ENCODE results near the gene CBX3.
A peak's percentile ranks its signal among the peaks of the same experiment; 100 is the strongest.
"Not testable (repeated sequence)": the region's sequence is repeated elsewhere in the genome, so short reads cannot be mapped to it uniquely, and the experiment has no call there.

The CBX3 gene

GRCh38 chr7:26167303-26167934 is 34.1 kb upstream of the CBX3 start:
- DNase-seq: peak; percentile 34
- in situ Hi-C loops (cut with HindIII; ENCODE audit: low pct_ligation_motif_present, low pct_unique_long_range_greater_than_20kb, low sequenced_read_pairs): no loop called here

DNA sequence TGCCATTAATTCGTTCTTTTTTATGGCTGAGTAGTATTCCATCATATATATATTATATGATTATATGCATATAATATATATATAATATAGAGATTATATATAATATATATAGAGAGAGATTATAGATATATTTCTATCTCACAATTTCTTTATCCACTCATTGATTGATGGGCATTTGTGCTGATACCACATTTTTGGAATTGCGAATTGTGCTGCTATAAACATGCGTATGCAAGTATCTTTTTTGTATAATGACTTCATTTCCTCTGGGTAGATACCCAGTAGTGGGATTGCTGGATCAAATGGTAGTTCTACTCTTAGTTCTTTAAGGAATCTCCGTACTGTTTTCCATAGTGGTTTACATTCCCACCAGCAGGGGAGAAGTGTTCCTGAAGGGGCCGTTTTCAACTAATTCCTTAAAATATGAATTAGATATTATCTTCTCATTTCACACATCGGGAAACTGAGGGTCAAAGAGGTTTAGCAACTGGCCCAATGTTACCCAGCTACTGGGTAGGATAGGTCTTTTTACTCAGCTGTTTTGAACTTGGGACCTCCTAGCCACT is 33.0 kb upstream of the CBX3 start:
- in situ Hi-C loops (cut with HindIII; ENCODE audit: low pct_ligation_motif_present, low pct_unique_long_range_greater_than_20kb, low sequenced_read_pairs): no loop called here
- no peak for DNase-seq

GRCh38 chr7:26169271-26169670 is 32.3 kb upstream of the CBX3 start:
- DNase-seq: no peak
- in situ Hi-C loops (cut with HindIII; ENCODE audit: low pct_ligation_motif_present, low pct_unique_long_range_greater_than_20kb, low sequenced_read_pairs): no loop called here

DNA sequence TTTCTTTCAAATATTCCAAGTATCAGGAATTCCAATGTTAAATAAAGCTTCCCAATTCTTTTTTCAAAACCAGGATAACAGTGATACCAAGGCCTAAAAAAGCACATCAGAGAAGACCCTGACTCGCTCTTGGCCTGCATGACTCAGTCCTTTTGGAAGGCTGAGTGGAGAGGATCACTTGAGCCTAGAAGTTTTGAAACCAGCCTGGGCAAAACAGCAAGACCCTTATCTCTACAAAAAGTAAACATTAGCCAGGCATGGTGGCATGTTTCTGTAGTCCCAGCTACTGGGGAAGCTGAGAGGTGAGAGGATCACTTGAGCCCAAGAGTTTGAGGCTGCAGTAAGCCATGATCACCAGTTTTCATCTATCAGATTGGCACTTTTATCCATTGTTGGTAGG is 30.9 kb upstream of the CBX3 start:
- in situ Hi-C loops (cut with HindIII; ENCODE audit: low pct_ligation_motif_present, low pct_unique_long_range_greater_than_20kb, low sequenced_read_pairs): no loop called here
- DNase-seq: no peak

- DNase-seq: no peak
- in situ Hi-C loops (cut with HindIII; ENCODE audit: low pct_ligation_motif_present, low pct_unique_long_range_greater_than_20kb, low sequenced_read_pairs): no loop called here
Measured at GRCh38 chr7:26171601-26172000, 29.9 kb upstream of the CBX3 start.

GRCh38 chr7:26172048-26172447 is 29.5 kb upstream of the CBX3 start:
- no peak for DNase-seq

DNA sequence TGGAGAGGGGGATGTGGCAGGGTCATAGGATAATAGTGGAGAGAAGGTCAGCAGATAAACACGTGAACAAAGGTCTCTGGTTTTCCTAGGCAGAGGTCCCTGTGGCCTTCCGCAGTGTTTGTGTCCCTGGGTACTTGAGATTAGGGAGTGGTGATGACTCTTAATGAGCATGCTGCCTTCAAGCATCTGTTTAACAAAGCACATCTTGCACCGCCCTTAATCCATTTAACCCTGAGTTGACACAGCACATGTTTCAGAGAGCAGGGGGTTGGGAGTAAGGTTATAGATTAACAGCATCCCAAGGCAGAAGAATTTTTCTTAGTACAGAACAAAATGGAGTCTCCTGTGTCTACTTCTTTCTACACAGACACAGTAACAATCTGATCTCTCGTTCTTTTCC is 25.6 kb upstream of the CBX3 start:
- in situ Hi-C loops (cut with HindIII; ENCODE audit: low pct_ligation_motif_present, low pct_unique_long_range_greater_than_20kb, low sequenced_read_pairs): loop anchor here (25.0 kb wide), 1 partner anchor 89 kb away; no protein-coding TSS in a partner anchor
- not testable (repeated sequence) for DNase-seq

More at GRCh38 chr7:26172048-26172447, 29.5 kb upstream of the CBX3 start:
- in situ Hi-C loops (cut with HindIII; ENCODE audit: low pct_ligation_motif_present, low pct_unique_long_range_greater_than_20kb, low sequenced_read_pairs): no loop called here

- DNase-seq: not testable (repeated sequence)
- in situ Hi-C loops (cut with HindIII; ENCODE audit: low pct_ligation_motif_present, low pct_unique_long_range_greater_than_20kb, low sequenced_read_pairs): loop anchor here (25.0 kb wide), 1 partner anchor 89 kb away; no protein-coding TSS in a partner anchor
Measured at GRCh38 chr7:26176696-26177095, 24.8 kb upstream of the CBX3 start.

- DNase-seq: not testable (repeated sequence)
- in situ Hi-C loops (cut with HindIII; ENCODE audit: low pct_ligation_motif_present, low pct_unique_long_range_greater_than_20kb, low sequenced_read_pairs): loop anchor here (25.0 kb wide), 1 partner anchor 90 kb away; no protein-coding TSS in a partner anchor
Measured at GRCh38 chr7:26177269-26177668, 24.3 kb upstream of the CBX3 start.

DNA sequence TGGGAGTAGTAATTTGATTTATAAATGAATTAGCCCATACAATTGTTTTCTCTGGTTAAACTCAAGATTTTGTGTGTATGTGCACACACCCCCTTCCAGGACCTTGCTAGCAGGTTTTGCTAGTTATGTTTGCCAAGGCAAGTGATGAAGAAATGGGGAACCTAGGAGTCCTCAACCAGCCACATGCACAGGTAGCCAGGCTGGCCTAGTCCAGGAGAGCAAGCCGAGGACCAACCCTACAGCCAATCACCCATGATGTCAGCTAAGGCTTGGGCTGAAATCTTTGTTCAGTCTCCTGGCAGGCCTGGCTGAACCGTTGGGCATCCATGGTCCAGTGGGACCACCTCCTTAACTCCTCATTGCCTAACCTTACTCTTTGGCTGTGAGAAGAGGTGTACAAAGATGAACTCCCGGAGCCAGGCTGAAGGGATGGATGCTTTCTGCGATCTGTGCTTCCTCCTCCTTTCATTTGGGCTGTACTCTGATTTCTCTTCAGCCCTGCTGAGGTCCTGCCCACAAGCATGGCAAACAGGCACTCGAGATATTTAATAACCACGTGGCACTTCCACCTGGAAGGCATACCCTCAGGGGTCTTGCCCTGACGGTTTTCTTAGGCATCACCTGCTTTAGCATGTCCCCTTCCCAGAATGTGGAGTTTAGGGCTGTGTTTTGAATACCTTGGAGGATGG is 23.1 kb upstream of the CBX3 start:
- no peak for DNase-seq
- in situ Hi-C loops (cut with HindIII; ENCODE audit: low pct_ligation_motif_present, low pct_unique_long_range_greater_than_20kb, low sequenced_read_pairs): loop anchor here (25.0 kb wide), 1 partner anchor 91 kb away; no protein-coding TSS in a partner anchor

GRCh38 chr7:26179422-26179821 is 22.1 kb upstream of the CBX3 start:
- DNase-seq: no peak
- in situ Hi-C loops (cut with HindIII; ENCODE audit: low pct_ligation_motif_present, low pct_unique_long_range_greater_than_20kb, low sequenced_read_pairs): loop anchor here (25.0 kb wide), 1 partner anchor 92 kb away; no protein-coding TSS in a partner anchor

GRCh38 chr7:26179826-26180497 is 21.6 kb upstream of the CBX3 start:
- in situ Hi-C loops (cut with HindIII; ENCODE audit: low pct_ligation_motif_present, low pct_unique_long_range_greater_than_20kb, low sequenced_read_pairs): loop anchor here (25.0 kb wide), 1 partner anchor 93 kb away; no protein-coding TSS in a partner anchor
- no peak for DNase-seq

DNA sequence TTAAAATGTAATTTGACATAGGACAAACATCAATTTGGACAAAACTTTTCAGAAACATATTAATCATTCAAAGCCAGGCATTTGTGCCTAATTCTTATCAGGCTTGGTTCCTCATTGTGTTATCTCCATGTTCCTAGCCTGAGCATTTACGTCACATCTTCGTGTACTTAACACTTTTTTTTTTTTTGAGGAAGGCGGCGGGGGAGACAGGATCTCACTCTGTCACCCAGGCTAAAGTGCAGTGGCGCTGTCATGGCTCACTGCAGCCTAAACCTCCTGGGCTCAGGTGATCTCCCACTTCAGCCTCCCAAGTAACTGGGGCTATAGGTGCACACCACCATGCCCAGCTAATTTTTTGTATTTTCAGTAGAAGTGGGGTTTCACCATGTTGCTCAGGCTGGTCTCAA is 20.8 kb upstream of the CBX3 start:
- DNase-seq: no peak
- in situ Hi-C loops (cut with HindIII; ENCODE audit: low pct_ligation_motif_present, low pct_unique_long_range_greater_than_20kb, low sequenced_read_pairs): loop anchor here (25.0 kb wide), 1 partner anchor 93 kb away; no protein-coding TSS in a partner anchor

DNA sequence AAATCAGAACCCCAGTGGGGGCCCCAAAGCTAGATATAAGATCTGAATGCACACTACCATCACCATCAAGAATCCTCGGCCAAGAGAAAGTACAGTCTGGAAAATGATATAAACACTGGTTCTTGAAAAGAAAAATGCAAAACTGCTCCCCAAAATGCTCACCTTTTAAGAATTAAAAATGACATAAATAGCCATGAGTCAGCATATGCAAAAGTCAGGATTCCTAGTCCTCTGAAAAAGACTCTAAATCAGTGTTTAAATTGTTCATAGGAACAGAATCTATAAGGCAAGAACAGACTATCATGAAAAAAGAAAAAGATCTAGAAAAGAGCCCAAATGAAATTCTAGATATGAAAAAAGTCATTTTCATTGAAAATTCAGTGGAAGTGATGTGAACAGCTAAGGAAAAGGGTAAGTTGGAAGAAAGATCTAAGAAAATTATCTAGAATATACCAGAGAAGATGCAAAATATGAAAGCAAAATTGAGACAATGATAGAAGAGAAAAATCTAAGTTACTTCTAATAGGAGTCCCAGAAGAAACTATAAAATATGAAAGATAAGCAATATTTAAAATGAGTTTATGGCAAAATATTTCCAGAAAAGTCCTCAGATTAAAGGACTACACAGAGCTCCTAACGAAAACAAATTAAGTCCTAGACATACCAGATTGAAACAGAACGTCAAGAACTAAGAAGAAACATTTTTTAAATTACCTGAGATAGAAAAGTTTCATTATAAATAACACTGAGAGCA is 19.9 kb upstream of the CBX3 start:
- DNase-seq: no peak
- in situ Hi-C loops (cut with HindIII; ENCODE audit: low pct_ligation_motif_present, low pct_unique_long_range_greater_than_20kb, low sequenced_read_pairs): loop anchor here (25.0 kb wide), 1 partner anchor 94 kb away; no protein-coding TSS in a partner anchor

GRCh38 chr7:26182283-26182682 is 19.3 kb upstream of the CBX3 start:
- in situ Hi-C loops (cut with HindIII; ENCODE audit: low pct_ligation_motif_present, low pct_unique_long_range_greater_than_20kb, low sequenced_read_pairs): loop anchor here (25.0 kb wide), 1 partner anchor 95 kb away; no protein-coding TSS in a partner anchor
- DNase-seq: no peak

DNA sequence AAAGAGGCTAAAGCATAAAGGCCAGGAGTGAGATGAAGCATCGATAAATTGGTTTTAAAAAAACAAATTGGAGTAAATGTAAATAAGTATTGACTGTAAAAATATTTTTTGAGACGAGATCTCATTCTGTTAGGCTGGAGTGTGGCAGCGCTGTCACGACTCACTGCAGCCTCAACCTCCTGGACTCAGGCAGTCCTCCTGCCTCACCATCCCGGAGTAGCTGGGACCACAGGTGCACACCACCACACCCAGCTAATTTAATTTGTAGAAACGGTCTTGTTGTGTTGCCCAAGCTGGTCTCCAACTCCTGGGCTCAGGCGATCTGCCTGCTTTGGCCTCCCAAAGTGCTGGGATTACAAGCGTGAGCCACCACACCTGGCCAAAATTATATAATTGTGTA is 18.8 kb upstream of the CBX3 start:
- DNase-seq: no peak
- in situ Hi-C loops (cut with HindIII; ENCODE audit: low pct_ligation_motif_present, low pct_unique_long_range_greater_than_20kb, low sequenced_read_pairs): loop anchor here (25.0 kb wide), 1 partner anchor 95 kb away; no protein-coding TSS in a partner anchor

DNA sequence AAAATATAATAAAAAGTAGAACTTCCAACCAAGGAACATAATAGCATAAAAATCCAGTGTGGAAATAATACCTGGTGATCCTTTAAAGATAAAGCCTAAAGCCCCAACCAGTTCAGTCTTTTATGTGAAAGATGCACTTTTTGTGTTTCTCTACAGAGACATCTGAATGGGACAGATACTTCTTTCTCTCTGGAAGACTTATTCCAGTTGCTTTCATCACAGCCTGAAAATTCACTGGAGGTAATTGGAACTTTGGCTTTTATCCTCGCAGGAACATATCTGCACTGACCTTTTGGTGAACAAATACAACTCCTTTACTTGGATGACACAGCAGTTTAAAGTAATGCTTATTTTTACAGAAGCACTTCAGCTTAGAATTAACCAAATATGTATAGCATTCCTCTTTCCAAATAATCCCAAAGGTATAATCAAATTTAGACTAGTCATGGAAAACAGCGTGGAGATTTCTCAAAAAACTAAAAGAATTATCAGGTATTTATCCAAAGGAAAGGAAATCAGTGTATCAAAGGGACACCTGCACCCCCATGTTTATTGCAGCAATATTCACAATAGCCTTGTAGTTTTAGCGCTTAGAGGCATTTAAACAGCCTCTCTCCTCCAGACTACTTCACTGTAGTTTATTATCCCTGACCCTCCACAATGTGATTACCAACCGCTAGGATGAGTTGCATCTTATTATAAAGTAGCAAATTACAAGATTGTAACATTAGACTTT is 17.8 kb upstream of the CBX3 start:
- in situ Hi-C loops (cut with HindIII; ENCODE audit: low pct_ligation_motif_present, low pct_unique_long_range_greater_than_20kb, low sequenced_read_pairs): loop anchor here (25.0 kb wide), 1 partner anchor 96 kb away; no protein-coding TSS in a partner anchor
- DNase-seq: no peak
